Stimulated activated effector memory CD8-positive, alpha-beta T cell treated with anti-CD3 and anti-CD28 coated beads, Interleukin-12 subunit alpha, Interleukin-12 subunit beta, amount 100 ng/mL, for 72 hours (primary cell): ENCODE data around the gene PLXNB3.
"Not testable (repeated sequence)": the region's sequence is repeated elsewhere in the genome, so short reads cannot be mapped to it uniquely, and the experiment has no call there.

Source experiments
- ATAC-seq: fragments of 150-1000 bp; cut with Tn5 transposase; 2 replicates; pipeline ENCODE4 v1.10.0; 2021
- DNase-seq, 2 donors: peaks; one replicate each; pipeline ENCODE4 v3.0.0; 2021 to 2022; ENCODE audit warnings: low spot score in 2 of 2
- H3K27ac Mint-ChIP-seq: one replicate; pipeline ENCODE4 v1.8.0; 2022; ENCODE audit warnings: mild to moderate bottlenecking, mixed read lengths
- H3K36me3 Mint-ChIP-seq: one replicate; pipeline ENCODE4 v1.8.0; 2022; ENCODE audit warnings: mild to moderate bottlenecking, mixed read lengths
- H3K4me1 Mint-ChIP-seq: one replicate; pipeline ENCODE4 v1.8.0; 2022; ENCODE audit warnings: mixed read lengths
- H3K4me3 Mint-ChIP-seq: one replicate; pipeline ENCODE4 v1.8.0; 2022; ENCODE audit warnings: mild to moderate bottlenecking, mixed read lengths
- H3K9me3 Mint-ChIP-seq: one replicate; pipeline ENCODE4 v1.8.0; 2022; ENCODE audit warnings: mixed read lengths

Gene PLXNB3

GRCh38 chrX:153728095-153728494, 36.0 kb upstream of the PLXNB3 start:
- peaks cover 34% of the 10 kb centered on the region for H3K4me1 Mint-ChIP-seq
- no peak overlapping the region for H3K4me3 Mint-ChIP-seq

GRCh38 chrX:153728951-153729631, 35.0 kb upstream of the PLXNB3 start:
- no peak overlapping the region for H3K4me3 Mint-ChIP-seq
- no peak for DNase-seq
- H3K9me3 Mint-ChIP-seq: peaks cover 2% of the 10 kb centered on the region
- no peak for ATAC-seq
- no peak overlapping the region for H3K27ac Mint-ChIP-seq
- peaks cover 34% of the 10 kb centered on the region for H3K4me1 Mint-ChIP-seq
- H3K36me3 Mint-ChIP-seq: no peaks in the 10 kb centered on the region

More at GRCh38 chrX:153728095-153728494, 36.0 kb upstream of the PLXNB3 start:
- peaks cover 2% of the 10 kb centered on the region for H3K9me3 Mint-ChIP-seq
- no peak for DNase-seq
- no peak overlapping the region for H3K27ac Mint-ChIP-seq
- ATAC-seq: no peak
- peaks cover 6% of the 10 kb centered on the region for H3K36me3 Mint-ChIP-seq

- H3K4me1 Mint-ChIP-seq: peaks cover 40% of the 10 kb centered on the region
- not testable (repeated sequence) for H3K36me3 Mint-ChIP-seq, H3K4me3 Mint-ChIP-seq, ATAC-seq, DNase-seq, H3K9me3 Mint-ChIP-seq, H3K27ac Mint-ChIP-seq
Observed at GRCh38 chrX:153730115-153730514, 33.9 kb upstream of the PLXNB3 start.

- H3K4me1 Mint-ChIP-seq: peaks cover 46% of the 10 kb centered on the region
- H3K9me3 Mint-ChIP-seq: peaks cover 2% of the 10 kb centered on the region
- H3K27ac Mint-ChIP-seq: no peak overlapping the region
- H3K4me3 Mint-ChIP-seq: peak overlapping the region; percentile 38
- no peaks in the 10 kb centered on the region for H3K36me3 Mint-ChIP-seq
- DNase-seq: no peak
- ATAC-seq: peak; percentile 53
Observed at GRCh38 chrX:153731117-153731844, 32.8 kb upstream of the PLXNB3 start.

- peaks cover 43% of the 10 kb centered on the region for H3K4me1 Mint-ChIP-seq
- H3K27ac Mint-ChIP-seq: no peak overlapping the region
- peaks cover 2% of the 10 kb centered on the region for H3K9me3 Mint-ChIP-seq
- no peaks in the 10 kb centered on the region for H3K36me3 Mint-ChIP-seq
- ATAC-seq (peak; percentile 43), DNase-seq (no peak)
- H3K4me3 Mint-ChIP-seq: peak overlapping the region; percentile 38
Observed at GRCh38 chrX:153731845-153732215, 32.2 kb upstream of the PLXNB3 start.

- H3K36me3 Mint-ChIP-seq: no peaks in the 10 kb centered on the region
- no peak for DNase-seq
- peaks cover 37% of the 10 kb centered on the region for H3K4me1 Mint-ChIP-seq
- no peak for ATAC-seq
- peaks cover 2% of the 10 kb centered on the region for H3K9me3 Mint-ChIP-seq
- H3K27ac Mint-ChIP-seq: no peak overlapping the region
- no peak overlapping the region for H3K4me3 Mint-ChIP-seq
Observed at GRCh38 chrX:153732401-153732800, 31.6 kb upstream of the PLXNB3 start.

- Mint-ChIP-seq H3K9me3 (peaks cover 2% of the 10 kb centered on the region), H3K27ac (no peak overlapping the region), H3K4me3 (no peak overlapping the region), H3K36me3 (no peaks in the 10 kb centered on the region), H3K4me1 (peaks cover 33% of the 10 kb centered on the region)
- no peak for DNase-seq
- no peak for ATAC-seq
Observed at GRCh38 chrX:153733651-153734240, 30.3 kb upstream of the PLXNB3 start.

GRCh38 chrX:153734871-153735270, 29.2 kb upstream of the PLXNB3 start:
- Mint-ChIP-seq H3K36me3 (no peaks in the 10 kb centered on the region), H3K4me3 (no peak overlapping the region), H3K9me3 (peaks cover 2% of the 10 kb centered on the region), H3K27ac (no peak overlapping the region), H3K4me1 (peaks cover 33% of the 10 kb centered on the region)
- no peak for DNase-seq
- ATAC-seq: no peak

- H3K4me3 Mint-ChIP-seq: no peak overlapping the region
- H3K9me3 Mint-ChIP-seq: peaks cover 2% of the 10 kb centered on the region
- DNase-seq (no peak), ATAC-seq (peak; percentile 86)
- H3K27ac Mint-ChIP-seq: no peak overlapping the region
- peaks cover 36% of the 10 kb centered on the region for H3K4me1 Mint-ChIP-seq
- no peaks in the 10 kb centered on the region for H3K36me3 Mint-ChIP-seq
Observed at GRCh38 chrX:153735274-153735673, 28.8 kb upstream of the PLXNB3 start.

GRCh38 chrX:153736071-153736820, 27.8 kb upstream of the PLXNB3 start:
- H3K4me3 Mint-ChIP-seq: no peak overlapping the region
- DNase-seq: no peak
- H3K9me3 Mint-ChIP-seq: peaks cover 2% of the 10 kb centered on the region
- no peak for ATAC-seq
- H3K27ac Mint-ChIP-seq: peak overlapping the region; percentile 67
- H3K4me1 Mint-ChIP-seq: peaks cover 32% of the 10 kb centered on the region
- H3K36me3 Mint-ChIP-seq: no peaks in the 10 kb centered on the region

- no peak for ATAC-seq
- Mint-ChIP-seq H3K4me3 (no peak overlapping the region), H3K9me3 (no peaks in the 10 kb centered on the region)
Observed at GRCh38 chrX:153736871-153737441, 27.1 kb upstream of the PLXNB3 start.

GRCh38 chrX:153738056-153738605, 25.9 kb upstream of the PLXNB3 start:
- Mint-ChIP-seq H3K27ac (no peak overlapping the region), H3K36me3 (no peaks in the 10 kb centered on the region)
- DNase-seq: no peak

More at GRCh38 chrX:153736871-153737441, 27.1 kb upstream of the PLXNB3 start:
- H3K4me1 Mint-ChIP-seq: peaks cover 25% of the 10 kb centered on the region
- H3K27ac Mint-ChIP-seq: peak overlapping the region; percentile 67
- H3K36me3 Mint-ChIP-seq: no peaks in the 10 kb centered on the region
- no peak for DNase-seq

GRCh38 chrX:153739754-153740486, 24.1 kb upstream of the PLXNB3 start:
- Mint-ChIP-seq H3K4me1 (peaks cover 16% of the 10 kb centered on the region), H3K9me3 (no peaks in the 10 kb centered on the region), H3K27ac (peak overlapping the region; percentile 77), H3K4me3 (peak overlapping the region; percentile 58), H3K36me3 (no peaks in the 10 kb centered on the region)
- ATAC-seq: peak; percentile 63
- DNase-seq: no peak

More at GRCh38 chrX:153738056-153738605, 25.9 kb upstream of the PLXNB3 start:
- Mint-ChIP-seq H3K9me3 (no peaks in the 10 kb centered on the region), H3K4me1 (peaks cover 20% of the 10 kb centered on the region), H3K4me3 (no peak overlapping the region)
- ATAC-seq: no peak

- no peaks in the 10 kb centered on the region for H3K9me3 Mint-ChIP-seq
Observed at GRCh38 chrX:153740631-153741222, 23.3 kb upstream of the PLXNB3 start.

More at GRCh38 chrX:153740631-153741222, 23.3 kb upstream of the PLXNB3 start:
- Mint-ChIP-seq H3K4me1 (peaks cover 8% of the 10 kb centered on the region), H3K27ac (peak overlapping the region; percentile 77), H3K36me3 (no peaks in the 10 kb centered on the region), H3K4me3 (peak overlapping the region; percentile 58)
- ATAC-seq: no peak
- DNase-seq: no peak
